Cortex of kidney (tissue), 1 donor: ENCODE results near the gene COL13A1.

Experiments used
- DNase-seq: peaks from one replicate; lab custom pipeline; 2025; lab: John Stamatoyannopoulos, UW

Gene COL13A1

GRCh38 chr10:69867699-69868558, 66.2 kb downstream of the COL13A1 start:
- DNase-seq: no peak

- no peak for DNase-seq
Observed at GRCh38 chr10:69868821-69869220, 67.1 kb downstream of the COL13A1 start.

GRCh38 chr10:69869291-69869961, 67.7 kb downstream of the COL13A1 start:
- DNase-seq: no peak

GRCh38 chr10:69870591-69870990, 68.9 kb downstream of the COL13A1 start:
- DNase-seq: no peak

- DNase-seq: no peak
Observed at GRCh38 chr10:69871074-69871473, 69.4 kb downstream of the COL13A1 start.

GRCh38 chr10:69872323-69872722, 70.6 kb downstream of the COL13A1 start:
- DNase-seq: no peak

GRCh38 chr10:69873135-69873639, 71.5 kb downstream of the COL13A1 start:
- no peak for DNase-seq

- no peak for DNase-seq
Observed at GRCh38 chr10:69874449-69874848, 72.7 kb downstream of the COL13A1 start.

GRCh38 chr10:69875856-69876255, 74.2 kb downstream of the COL13A1 start:
- DNase-seq: no peak

GRCh38 chr10:69876286-69876685, 74.6 kb downstream of the COL13A1 start:
- DNase-seq: no peak

- DNase-seq: no peak
Observed at GRCh38 chr10:69876931-69877330, 75.2 kb downstream of the COL13A1 start.

GRCh38 chr10:69878038-69878437, 76.3 kb downstream of the COL13A1 start:
- DNase-seq: no peak

GRCh38 chr10:69878951-69879350, 77.2 kb downstream of the COL13A1 start:
- DNase-seq: no peak

GRCh38 chr10:69879634-69880257, 78.0 kb downstream of the COL13A1 start:
- no peak for DNase-seq

- DNase-seq: no peak
Observed at GRCh38 chr10:69880301-69881081, 78.8 kb downstream of the COL13A1 start.

GRCh38 chr10:69881202-69881601, 79.5 kb downstream of the COL13A1 start:
- DNase-seq: no peak

GRCh38 chr10:69883310-69884023, 81.8 kb downstream of the COL13A1 start:
- no peak for DNase-seq

- DNase-seq: no peak
Observed at GRCh38 chr10:69884024-69884367, 82.3 kb downstream of the COL13A1 start.

GRCh38 chr10:69884686-69885085, 83.0 kb downstream of the COL13A1 start:
- DNase-seq: no peak

GRCh38 chr10:69885379-69886013, 83.8 kb downstream of the COL13A1 start:
- DNase-seq: no peak
